HG03457 (cell line): ENCODE measurements around the gene STXBP3.
"Not testable (repeated sequence)": the region's sequence is repeated elsewhere in the genome, so short reads cannot be mapped to it uniquely, and the experiment has no call there.

ENCODE experiments used
- ATAC-seq: cut with Tn5 transposase; IDR thresholded peaks from one replicate; pipeline ENCODE4 v1.9.1; 2021; ENCODE audit warnings: moderate number of reproducible peaks; ENCODE audit not compliant: unreplicated experiment

Gene STXBP3

DNA sequence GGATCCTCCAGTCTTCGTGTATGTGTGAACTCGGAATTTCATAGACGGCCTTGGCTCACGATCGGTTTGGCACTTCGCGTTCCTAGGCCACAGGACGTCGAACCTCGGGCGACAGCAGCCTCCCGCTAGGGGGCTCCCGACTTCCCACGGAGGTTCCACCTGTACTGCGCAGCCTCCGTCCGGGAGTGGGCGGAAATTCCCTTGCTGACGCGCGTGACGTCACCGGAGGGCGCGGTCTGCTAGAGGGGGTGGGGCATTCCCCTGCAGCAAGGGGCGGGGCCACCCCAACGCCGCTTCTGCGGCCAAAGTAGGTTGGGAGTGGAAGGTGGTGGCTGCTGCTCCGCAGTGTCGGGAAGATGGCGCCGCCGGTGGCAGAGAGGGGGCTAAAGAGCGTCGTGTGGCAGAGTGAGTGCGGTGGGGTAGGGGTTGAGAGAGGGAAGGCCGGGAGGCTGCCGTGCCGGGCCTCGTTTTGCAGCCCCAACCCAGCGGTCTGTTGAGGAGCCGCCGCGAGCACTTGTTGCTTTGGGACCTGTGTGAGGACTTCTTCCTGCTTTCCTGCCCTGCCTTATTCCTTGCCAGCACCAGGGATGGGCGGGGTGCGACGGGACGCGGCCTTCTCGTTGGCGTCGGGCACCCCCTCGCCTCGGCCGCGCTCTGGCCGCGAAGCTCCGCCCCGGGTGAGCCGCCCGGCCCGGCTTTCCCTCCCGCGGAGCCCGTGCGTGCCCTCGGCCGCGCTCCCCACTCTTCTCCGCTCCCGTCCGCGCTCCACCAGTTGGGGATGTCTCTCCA, at the start of gene STXBP3:
STXBP3 (plus strand) TSS at position 293 of the 789 bp plus-strand sequence; CDS start at position 357, 64 bp downstream.
- ATAC-seq: peak; percentile 80

DNA sequence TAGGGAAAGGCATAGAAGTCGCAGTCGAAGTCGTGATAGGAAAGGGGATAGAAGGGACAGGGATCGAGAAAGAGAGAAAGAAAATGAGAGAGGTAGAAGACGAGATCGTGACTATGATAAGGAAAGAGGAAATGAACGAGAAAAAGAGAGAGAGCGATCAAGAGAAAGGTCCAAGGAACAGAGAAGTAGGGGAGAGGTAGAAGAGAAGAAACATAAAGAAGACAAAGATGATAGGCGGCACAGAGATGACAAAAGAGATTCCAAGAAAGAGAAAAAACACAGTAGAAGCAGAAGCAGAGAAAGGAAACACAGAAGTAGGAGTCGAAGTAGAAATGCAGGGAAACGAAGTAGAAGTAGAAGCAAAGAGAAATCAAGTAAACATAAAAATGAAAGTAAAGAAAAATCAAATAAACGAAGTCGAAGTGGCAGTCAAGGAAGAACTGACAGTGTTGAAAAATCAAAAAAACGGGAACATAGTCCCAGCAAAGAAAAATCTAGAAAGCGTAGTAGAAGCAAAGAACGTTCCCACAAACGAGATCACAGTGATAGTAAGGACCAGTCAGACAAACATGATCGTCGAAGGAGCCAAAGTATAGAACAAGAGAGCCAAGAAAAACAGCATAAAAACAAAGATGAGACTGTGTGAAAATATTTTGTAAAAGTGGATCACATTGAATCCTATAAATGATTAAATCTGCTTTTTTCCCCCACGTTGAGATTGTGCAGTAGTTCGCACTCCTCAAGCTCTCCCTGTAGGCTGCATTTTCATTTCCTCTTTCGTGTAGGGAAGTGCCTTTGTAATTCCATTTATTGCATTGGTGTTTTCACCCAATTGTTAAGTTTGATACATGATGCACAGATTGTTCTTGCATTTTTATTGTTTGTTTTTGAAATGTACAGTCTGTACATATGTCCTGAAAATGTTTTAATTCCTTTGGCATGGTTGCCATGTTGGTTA, 46.8 kb upstream of the STXBP3 start:
- ATAC-seq: no peak

DNA sequence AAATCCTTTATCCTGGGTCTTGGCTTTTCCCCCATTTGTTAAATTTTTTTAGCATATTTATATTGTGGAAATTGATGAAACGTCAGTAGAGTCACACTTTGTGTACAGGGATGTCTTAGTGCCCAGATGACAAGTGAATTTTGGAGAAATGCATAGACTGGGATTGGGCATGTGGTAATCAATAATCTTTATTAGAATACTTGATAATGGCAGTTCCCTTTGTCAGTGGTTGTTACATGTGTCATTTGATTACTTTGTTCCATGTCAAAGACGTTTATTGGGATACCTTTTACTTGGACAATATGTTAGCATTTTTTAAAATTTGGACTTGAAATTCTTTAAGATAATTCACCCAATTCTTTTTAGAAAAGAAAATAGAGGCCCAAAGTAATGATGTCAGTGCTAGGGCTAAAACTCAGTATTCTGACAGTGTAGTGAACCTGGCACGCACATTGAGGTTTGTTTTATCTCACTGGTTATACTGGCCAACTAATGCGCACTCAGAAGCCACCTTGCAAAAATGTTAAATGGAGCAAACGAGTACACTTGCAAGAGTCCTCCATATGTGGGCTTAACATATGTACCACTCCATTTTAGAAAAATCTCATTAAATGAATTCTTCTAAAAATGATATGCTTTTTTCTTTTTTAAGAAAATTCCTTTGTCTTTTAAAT, 45.2 kb upstream of the STXBP3 start:
- no peak for ATAC-seq

DNA sequence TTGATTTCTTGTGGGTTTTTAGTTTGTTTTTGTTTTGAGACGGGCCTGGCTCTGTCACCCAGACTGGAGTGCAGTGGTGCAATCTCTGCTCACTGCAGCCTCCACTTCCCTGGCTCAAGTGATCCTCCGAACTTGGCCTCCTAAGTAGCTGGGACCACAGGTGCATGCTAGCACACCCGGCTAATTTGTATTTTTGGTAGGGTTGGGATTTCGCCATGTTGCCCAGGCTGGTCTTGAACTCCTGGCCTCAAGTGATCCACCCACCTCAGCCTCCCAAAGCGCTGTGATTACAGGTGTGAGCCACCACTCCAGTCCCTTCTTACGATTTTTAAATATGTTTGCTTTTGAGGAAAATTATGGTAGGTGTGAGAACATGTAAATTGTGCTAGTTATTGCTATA, 44.4 kb upstream of the STXBP3 start:
- ATAC-seq: not testable (repeated sequence)

DNA sequence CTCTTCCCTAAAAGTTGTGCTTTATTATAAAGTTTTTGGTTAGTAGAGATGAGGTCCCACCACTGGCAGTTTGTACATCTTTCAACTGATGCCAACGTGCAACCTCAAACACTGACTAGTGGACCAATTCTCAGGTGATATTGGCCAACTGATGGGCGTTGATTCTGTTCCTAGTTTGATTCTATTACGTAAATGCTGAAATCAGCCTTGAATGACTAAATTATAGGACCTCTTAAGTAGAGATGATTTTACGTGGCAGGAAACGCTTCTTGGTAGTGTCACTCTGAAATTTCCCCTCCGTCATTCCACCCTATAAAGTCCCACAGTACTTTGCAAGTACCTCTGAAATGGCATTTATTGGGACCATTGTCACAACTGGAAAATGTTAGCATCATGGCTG, 42.5 kb upstream of the STXBP3 start:
- ATAC-seq: no peak

- ATAC-seq: no peak
These were observed 42.0 kb upstream of the STXBP3 start for GRCh38 chr1:108704496-108704895.

- ATAC-seq: no peak
These were observed 39.8 kb upstream of the STXBP3 start for GRCh38 chr1:108706643-108707042.

- no peak for ATAC-seq
These were observed 37.5 kb upstream of the STXBP3 start for GRCh38 chr1:108708691-108709660.

GRCh38 chr1:108712606-108713150, 33.8 kb upstream of the STXBP3 start, which contains the start of gene FNDC7:
TSS of gene FNDC7 (plus strand) at chr1:108712908. CDS start at chr1:108712934, 26 bp downstream.
- no peak for ATAC-seq

- no peak for ATAC-seq
These were observed 30.5 kb upstream of the STXBP3 start for GRCh38 chr1:108715932-108716331.

GRCh38 chr1:108716437-108717230, 29.8 kb upstream of the STXBP3 start:
- no peak for ATAC-seq

DNA sequence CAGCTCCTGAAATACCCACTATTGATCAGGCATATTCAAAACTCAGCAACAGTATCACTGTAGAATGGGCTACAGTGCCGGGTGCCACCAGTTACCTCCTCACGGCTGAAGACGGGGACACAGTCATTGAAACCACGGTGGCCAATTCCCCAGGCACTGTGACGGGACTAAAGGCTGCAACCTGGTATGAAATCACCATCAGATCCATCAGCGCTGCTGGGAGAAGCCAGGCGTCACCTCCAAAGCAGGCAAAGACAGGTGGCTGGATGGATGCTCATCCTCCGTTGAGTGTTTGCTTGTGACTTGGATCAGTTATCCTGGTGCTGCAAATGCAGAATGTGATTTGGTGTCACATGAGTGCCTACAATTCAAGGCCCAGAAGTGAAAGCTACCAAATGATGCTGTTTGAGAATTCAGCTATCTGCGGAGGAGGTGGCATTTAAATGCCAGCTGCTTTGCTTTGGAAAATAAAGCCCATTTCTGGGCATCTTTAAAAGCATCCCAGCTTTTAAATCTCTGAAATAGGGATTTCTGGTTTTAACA, 28.6 kb upstream of the STXBP3 start:
- ATAC-seq: no peak

GRCh38 chr1:108718927-108719655, 27.4 kb upstream of the STXBP3 start:
- no peak for ATAC-seq

DNA sequence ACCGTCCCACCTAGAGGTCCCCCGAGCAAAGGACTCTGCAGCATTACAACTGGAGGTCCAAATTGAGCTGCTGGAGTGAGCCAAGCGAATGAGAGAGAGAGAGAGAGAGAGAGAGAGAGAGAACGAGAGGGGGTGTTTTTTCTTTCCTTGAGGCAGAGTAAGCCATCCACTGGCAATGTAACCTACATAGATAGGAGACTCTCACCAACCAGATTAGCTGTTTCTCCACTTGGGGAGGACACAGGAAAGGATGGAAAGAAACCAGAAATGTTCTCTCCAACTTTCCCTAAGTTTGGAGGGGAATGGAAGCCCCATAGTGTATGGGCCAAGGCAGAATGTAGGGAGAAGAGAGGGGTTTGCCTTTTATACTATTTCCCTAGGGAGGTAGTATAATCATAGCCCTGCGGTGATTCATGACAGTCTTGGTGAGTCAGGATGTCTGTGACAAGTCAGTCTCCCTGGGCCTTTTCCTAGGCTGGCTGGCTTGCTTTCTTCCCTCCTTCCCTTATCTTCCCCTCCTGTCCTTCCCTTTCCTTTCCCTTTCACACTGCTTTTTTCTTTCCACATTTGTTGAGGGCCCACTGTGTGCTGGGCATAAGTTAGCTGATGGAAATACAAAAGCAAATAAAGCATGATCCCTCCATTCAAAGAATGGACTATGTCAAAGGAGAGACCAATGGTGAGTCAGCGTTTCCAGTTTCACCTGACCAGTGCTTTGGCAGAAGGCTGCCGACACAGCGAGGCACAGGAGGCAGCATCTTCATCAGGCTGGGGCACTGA, 26.6 kb upstream of the STXBP3 start:
- no peak for ATAC-seq

DNA sequence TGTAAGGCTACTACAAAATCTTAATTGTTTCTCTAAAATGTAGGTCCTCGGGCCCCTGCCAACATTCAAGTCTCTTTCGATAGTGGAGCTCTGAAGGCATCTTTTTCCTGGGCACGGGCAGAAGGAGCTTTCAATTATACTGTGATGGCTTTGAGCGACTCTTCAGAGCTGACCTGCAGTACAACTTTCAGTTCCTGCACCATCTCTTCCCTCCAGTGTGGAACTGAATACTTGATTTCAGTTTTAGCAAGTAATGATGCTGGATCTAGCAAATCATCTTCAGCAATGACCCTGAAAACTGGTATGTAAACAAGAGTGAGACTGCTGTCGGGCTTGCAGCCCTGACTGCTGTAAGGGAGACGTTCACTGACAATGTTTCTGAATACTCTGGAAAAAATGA, 24.2 kb upstream of the STXBP3 start:
- no peak for ATAC-seq

DNA sequence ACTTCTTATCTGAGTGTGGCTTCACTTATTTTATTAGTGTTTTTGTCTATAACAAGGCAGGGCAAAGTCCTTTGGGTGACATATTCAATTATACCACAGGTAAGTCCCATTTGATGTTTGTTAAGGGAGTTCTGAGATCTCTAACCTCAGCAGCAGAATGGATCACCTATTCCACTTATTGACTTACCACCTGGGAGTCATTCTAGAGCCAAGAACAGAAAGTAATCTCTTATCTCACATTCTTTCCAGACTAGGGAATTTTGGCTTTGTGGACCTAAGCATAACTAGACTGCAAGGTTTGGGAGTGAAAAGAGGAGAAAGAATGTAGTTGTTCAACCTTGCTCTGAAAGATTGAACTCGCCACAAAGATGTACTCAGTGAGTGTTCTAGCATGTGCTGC, 20.6 kb upstream of the STXBP3 start:
- no peak for ATAC-seq

DNA sequence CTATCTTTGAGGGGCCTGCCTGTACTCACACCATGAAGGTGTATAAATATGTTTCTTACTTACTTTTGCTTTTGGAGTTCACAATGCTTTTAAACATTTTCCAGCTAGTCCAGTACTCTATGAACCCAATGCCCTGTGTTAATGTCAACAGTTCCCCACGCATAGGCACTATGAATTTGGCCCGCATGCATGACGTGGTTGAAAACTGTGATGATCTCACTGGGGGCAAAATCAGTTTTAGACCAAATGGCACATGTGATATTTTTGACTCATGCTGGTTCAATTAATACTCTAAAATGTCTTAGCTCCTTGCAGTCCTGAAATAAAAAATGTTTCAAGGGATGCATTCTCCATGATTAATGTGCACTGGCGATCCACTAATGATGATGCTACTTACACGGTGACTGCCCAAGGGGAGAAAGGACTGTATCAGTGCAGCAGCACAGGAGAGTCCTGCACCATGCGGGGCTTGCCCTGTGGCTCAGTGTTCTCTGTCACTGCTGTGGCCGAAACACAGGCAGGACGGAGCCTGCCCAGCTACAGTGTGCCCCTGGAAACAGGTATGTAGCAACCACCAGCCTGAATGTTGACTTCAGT, 18.0 kb upstream of the STXBP3 start:
- no peak for ATAC-seq
